K562 (cell line): ENCODE results near the gene CDYL2.

Source experiments
- CTBP1 ChIP-seq: fragments of 450-650 bp; IDR thresholded peaks from 2 replicates; pipeline ENCODE4 v1.6.1; 2016; ENCODE audit warnings: borderline replicate concordance
- EZH2 ChIP-seq: IDR thresholded peaks from 2 replicates; pipeline ENCODE4 v1.6.1; 2012; ENCODE audit warnings: low read depth, mild to moderate bottlenecking, inconsistent platforms, low read length, borderline replicate concordance
- FOSL1 ChIP-seq: fragments of 200-800 bp; sonication (Bioruptor generic); conservative IDR thresholded peaks from 2 replicates; pipeline ENCODE4 v1.6.1; 2016; ENCODE audit warnings: missing genetic modification characterization, missing compliant biosample characterization
- KLF10 ChIP-seq: fragments of 250-450 bp; sonication (Bioruptor Pico); IDR thresholded peaks from 2 replicates; pipeline ENCODE4 v1.6.1; 2021; ENCODE audit warnings: matching md5 sums
- POLR2G ChIP-seq: fragments of 200-400 bp; formaldehyde crosslinking; IDR thresholded peaks from 2 replicates; pipeline ENCODE4 v1.6.1; 2017; ENCODE audit warnings: low read depth, mild to moderate bottlenecking, antibody characterized with exemption, low read length, moderate library complexity
- ZNF644 ChIP-seq: fragments of 200-800 bp; sonication (Bioruptor generic); IDR thresholded peaks from 2 replicates; pipeline ENCODE4 v1.6.1; 2016; ENCODE audit warnings: low read depth, missing genetic modification characterization, missing compliant biosample characterization
- ZNF696 ChIP-seq: fragments of 250-450 bp; sonication (Bioruptor Pico); conservative IDR thresholded peaks from 2 replicates; pipeline ENCODE4 v1.4.0; 2020; ENCODE audit warnings: mild to moderate bottlenecking, moderate library complexity
- TF ChIP-seq, protein P1 (sequence below), 3 experiments: IDR thresholded peaks in 2 of 3; conservative IDR thresholded peaks in 1 of 3; 2 replicates each; pipeline ENCODE4 v1.5.1; 2011 to 2012; ENCODE audit warnings: low read length in 3 of 3, mild to moderate bottlenecking in 3 of 3, control low read depth in 2 of 3, improper control_type of control experiment in 1 of 3, inconsistent platforms in 1 of 3, low read depth in 1 of 3, mixed read lengths in 1 of 3, moderate library complexity in 1 of 3; ENCODE audit not compliant: insufficient read depth in 2 of 3
- TF ChIP-seq, protein P2 (sequence below): fragments of 250-450 bp; sonication (Bioruptor Pico); IDR thresholded peaks from 2 replicates; pipeline ENCODE4 v1.5.0; 2021; ENCODE audit warnings: mild to moderate bottlenecking, borderline replicate concordance
- TF ChIP-seq, protein P3 (sequence below): sonication (generic); formaldehyde crosslinking; IDR thresholded peaks from 2 replicates; pipeline ENCODE4 v1.8.1; 2022; ENCODE audit warnings: missing genetic modification reagents
- TF ChIP-seq, protein P4 (sequence below): sonication (generic); formaldehyde crosslinking; IDR thresholded peaks from 2 replicates; pipeline ENCODE4 v1.9.0; 2022; ENCODE audit warnings: mild to moderate bottlenecking, missing genetic modification reagents

DNA sequence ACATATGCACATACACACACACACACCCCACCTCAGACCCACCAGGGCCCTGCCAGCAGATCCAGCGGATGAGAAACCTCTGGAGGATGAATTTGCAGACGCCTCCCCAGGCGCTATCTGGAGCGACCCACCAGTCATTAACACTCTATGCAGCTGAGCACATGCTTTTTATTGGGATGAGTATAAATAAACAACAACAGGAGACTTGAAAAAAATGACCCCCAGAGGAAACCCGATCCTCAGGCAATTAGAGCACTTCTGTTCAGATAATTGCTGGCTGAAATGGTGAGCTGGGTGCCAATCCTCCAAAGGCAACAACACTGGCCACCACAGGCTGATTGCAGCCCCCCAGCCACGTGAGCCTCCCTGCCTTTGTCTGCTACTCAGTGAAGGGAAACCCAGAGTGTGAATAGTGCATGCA lies 230.7 kb downstream of the CDYL2 start:
- no peak for TF ChIP-seq ZNF696 (CRISPR knock-in tag)
- TF ChIP-seq, protein P1, sequence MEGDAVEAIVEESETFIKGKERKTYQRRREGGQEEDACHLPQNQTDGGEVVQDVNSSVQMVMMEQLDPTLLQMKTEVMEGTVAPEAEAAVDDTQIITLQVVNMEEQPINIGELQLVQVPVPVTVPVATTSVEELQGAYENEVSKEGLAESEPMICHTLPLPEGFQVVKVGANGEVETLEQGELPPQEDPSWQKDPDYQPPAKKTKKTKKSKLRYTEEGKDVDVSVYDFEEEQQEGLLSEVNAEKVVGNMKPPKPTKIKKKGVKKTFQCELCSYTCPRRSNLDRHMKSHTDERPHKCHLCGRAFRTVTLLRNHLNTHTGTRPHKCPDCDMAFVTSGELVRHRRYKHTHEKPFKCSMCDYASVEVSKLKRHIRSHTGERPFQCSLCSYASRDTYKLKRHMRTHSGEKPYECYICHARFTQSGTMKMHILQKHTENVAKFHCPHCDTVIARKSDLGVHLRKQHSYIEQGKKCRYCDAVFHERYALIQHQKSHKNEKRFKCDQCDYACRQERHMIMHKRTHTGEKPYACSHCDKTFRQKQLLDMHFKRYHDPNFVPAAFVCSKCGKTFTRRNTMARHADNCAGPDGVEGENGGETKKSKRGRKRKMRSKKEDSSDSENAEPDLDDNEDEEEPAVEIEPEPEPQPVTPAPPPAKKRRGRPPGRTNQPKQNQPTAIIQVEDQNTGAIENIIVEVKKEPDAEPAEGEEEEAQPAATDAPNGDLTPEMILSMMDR (IDR thresholded peaks at IDR 0.05 in 2 of 3, conservative IDR thresholded peaks at IDR 0.05 in 1 of 3; ENCODE audit: insufficient read depth in 2 of 3, low read depth in 1 of 3, low read length in 3 of 3): no peak
- no peak for TF ChIP-seq FOSL1 (tag)
- TF ChIP-seq, protein P2, sequence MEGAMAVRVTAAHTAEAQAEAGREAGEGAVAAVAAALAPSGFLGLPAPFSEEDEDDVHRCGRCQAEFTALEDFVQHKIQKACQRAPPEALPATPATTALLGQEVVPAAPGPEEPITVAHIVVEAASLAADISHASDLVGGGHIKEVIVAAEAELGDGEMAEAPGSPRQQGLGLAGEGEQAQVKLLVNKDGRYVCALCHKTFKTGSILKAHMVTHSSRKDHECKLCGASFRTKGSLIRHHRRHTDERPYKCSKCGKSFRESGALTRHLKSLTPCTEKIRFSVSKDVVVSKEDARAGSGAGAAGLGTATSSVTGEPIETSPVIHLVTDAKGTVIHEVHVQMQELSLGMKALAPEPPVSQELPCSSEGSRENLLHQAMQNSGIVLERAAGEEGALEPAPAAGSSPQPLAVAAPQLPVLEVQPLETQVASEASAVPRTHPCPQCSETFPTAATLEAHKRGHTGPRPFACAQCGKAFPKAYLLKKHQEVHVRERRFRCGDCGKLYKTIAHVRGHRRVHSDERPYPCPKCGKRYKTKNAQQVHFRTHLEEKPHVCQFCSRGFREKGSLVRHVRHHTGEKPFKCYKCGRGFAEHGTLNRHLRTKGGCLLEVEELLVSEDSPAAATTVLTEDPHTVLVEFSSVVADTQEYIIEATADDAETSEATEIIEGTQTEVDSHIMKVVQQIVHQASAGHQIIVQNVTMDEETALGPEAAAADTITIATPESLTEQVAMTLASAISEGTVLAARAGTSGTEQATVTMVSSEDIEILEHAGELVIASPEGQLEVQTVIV: no peak
- TF ChIP-seq, protein P3, sequence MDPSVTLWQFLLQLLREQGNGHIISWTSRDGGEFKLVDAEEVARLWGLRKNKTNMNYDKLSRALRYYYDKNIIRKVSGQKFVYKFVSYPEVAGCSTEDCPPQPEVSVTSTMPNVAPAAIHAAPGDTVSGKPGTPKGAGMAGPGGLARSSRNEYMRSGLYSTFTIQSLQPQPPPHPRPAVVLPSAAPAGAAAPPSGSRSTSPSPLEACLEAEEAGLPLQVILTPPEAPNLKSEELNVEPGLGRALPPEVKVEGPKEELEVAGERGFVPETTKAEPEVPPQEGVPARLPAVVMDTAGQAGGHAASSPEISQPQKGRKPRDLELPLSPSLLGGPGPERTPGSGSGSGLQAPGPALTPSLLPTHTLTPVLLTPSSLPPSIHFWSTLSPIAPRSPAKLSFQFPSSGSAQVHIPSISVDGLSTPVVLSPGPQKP (CRISPR knock-in tag): no peak
- TF ChIP-seq ZNF644: no peak
- TF ChIP-seq, protein P4, sequence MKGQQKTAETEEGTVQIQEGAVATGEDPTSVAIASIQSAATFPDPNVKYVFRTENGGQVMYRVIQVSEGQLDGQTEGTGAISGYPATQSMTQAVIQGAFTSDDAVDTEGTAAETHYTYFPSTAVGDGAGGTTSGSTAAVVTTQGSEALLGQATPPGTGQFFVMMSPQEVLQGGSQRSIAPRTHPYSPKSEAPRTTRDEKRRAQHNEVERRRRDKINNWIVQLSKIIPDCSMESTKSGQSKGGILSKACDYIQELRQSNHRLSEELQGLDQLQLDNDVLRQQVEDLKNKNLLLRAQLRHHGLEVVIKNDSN (CRISPR knock-in tag): no peak
- TF ChIP-seq POLR2G: no peak
- no peak for TF ChIP-seq EZH2
- TF ChIP-seq CTBP1: no peak
- TF ChIP-seq KLF10: no peak
